Ishikawa (cell line): ENCODE results near the gene MEG3.

Experiments
- EP300 ChIP-seq: IDR thresholded peaks from 2 replicates; pipeline ENCODE4 v1.6.1; 2012; ENCODE audit warnings: borderline replicate concordance
- MAX ChIP-seq: IDR thresholded peaks from 2 replicates; pipeline ENCODE4 v1.6.1; 2012
- TAF1 ChIP-seq: IDR thresholded peaks from 2 replicates; pipeline ENCODE4 v1.6.1; 2012; ENCODE audit warnings: low read depth, mild to moderate bottlenecking
- TCF12 ChIP-seq: IDR thresholded peaks from 2 replicates; pipeline ENCODE4 v1.6.1; 2012; ENCODE audit warnings: low read depth
- USF1 ChIP-seq: IDR thresholded peaks from 2 replicates; pipeline ENCODE4 v1.6.1; 2012
- YY1 ChIP-seq: IDR thresholded peaks from 2 replicates; pipeline ENCODE4 v1.6.1; 2012; ENCODE audit warnings: low read depth
- ZBTB7A ChIP-seq: IDR thresholded peaks from 2 replicates; pipeline ENCODE4 v1.6.1; 2012; ENCODE audit warnings: low read depth

- TF ChIP-seq ZBTB7A (no peak), USF1 (no peak), YY1 (no peak), MAX (no peak), EP300 (no peak), TCF12 (no peak), TAF1 (no peak)
Measured at GRCh38 chr14:100823413-100824080, 2.4 kb upstream of the MEG3 start.
